HepG2 (cell line): ENCODE data around the gene ARIH2. TPM values are rescaled to one million over a fixed set of nuclear protein-coding genes. Genes with fewer than 3 reads are reported as not detected.

Experiments used
- FOXA3 ChIP-seq: IDR thresholded peaks from 2 replicates; pipeline ENCODE4 v1.6.1; 2016; ENCODE audit warnings: missing genetic modification reagents, missing compliant biosample characterization
- FOXK1 ChIP-seq: sonication (generic); formaldehyde crosslinking; IDR thresholded peaks from 2 replicates; pipeline ENCODE4 v1.4.0; 2020; ENCODE audit warnings: low read depth, missing genetic modification reagents, borderline replicate concordance
- KLF12 ChIP-seq: sonication (generic); formaldehyde crosslinking; IDR thresholded peaks from 2 replicates; pipeline ENCODE4 v1.4.0; 2020; ENCODE audit warnings: missing genetic modification reagents, borderline replicate concordance
- KMT2B ChIP-seq: IDR thresholded peaks from 2 replicates; pipeline ENCODE4 v1.6.1; 2016; ENCODE audit warnings: missing genetic modification reagents, missing compliant biosample characterization
- REXO4 ChIP-seq: sonication (generic); formaldehyde crosslinking; IDR thresholded peaks from 2 replicates; pipeline ENCODE4 v1.8.0; 2022; ENCODE audit warnings: missing genetic modification reagents, mild to moderate bottlenecking, borderline replicate concordance
- SNAPC2 ChIP-seq: sonication (generic); formaldehyde crosslinking; IDR thresholded peaks from 2 replicates; pipeline ENCODE4 v1.8.1; 2022; ENCODE audit warnings: mild to moderate bottlenecking, missing genetic modification reagents
- ZNF552 ChIP-seq: sonication (generic); formaldehyde crosslinking; IDR thresholded peaks from 2 replicates; pipeline ENCODE4 v1.9.0; 2022; ENCODE audit warnings: missing genetic modification reagents, mild to moderate bottlenecking, borderline replicate concordance
- ZNF558 ChIP-seq: sonication (generic); formaldehyde crosslinking; IDR thresholded peaks from 2 replicates; pipeline ENCODE4 v1.9.0; 2022; ENCODE audit warnings: mild to moderate bottlenecking, missing genetic modification reagents, borderline replicate concordance
- ZNF564 ChIP-seq: sonication (generic); formaldehyde crosslinking; IDR thresholded peaks from 2 replicates; pipeline ENCODE4 v1.8.1; 2023; ENCODE audit warnings: mild to moderate bottlenecking, missing genetic modification reagents
- ZNF737 ChIP-seq: sonication (generic); formaldehyde crosslinking; IDR thresholded peaks from 2 replicates; pipeline ENCODE4 v1.5.0; 2020; ENCODE audit warnings: missing genetic modification reagents, mild to moderate bottlenecking, borderline replicate concordance
- ZNF773 ChIP-seq: sonication (generic); formaldehyde crosslinking; IDR thresholded peaks from 2 replicates; pipeline ENCODE4 v1.4.0; 2020; ENCODE audit warnings: missing genetic modification reagents, borderline replicate concordance
- ZNF780A ChIP-seq: sonication (generic); formaldehyde crosslinking; IDR thresholded peaks from 2 replicates; pipeline ENCODE4 v1.8.0; 2022; ENCODE audit warnings: mild to moderate bottlenecking, missing genetic modification reagents, moderate library complexity
- ZSCAN21 ChIP-seq: sonication (generic); formaldehyde crosslinking; IDR thresholded peaks from 2 replicates; pipeline ENCODE4 v1.8.0; 2022; ENCODE audit warnings: mild to moderate bottlenecking, missing genetic modification reagents, moderate library complexity, borderline replicate concordance
- polyA plus RNA-seq, 8 experiments: library from polyadenylated mRNA; depleted of rRNA in 3 of 8; stranded (reverse) in 7 of 8; unstranded in 1 of 8; fragments of >200 nt; fragmentation: Illumina TruSeq in 4 of 8; extraction: Trizol in 4 of 8; gene quantifications; 2 replicates each; pipeline versions ENCODE4 v1.2.1 to v1.2.3, GENCODE V29; 2011 to 2016; ENCODE audit warnings: low read depth in 4 of 8, missing spikeins in 1 of 8, mixed read lengths in 1 of 8; ENCODE audit not compliant: insufficient read depth in 1 of 8
- total RNA-seq, 5 experiments: library from RNA; depleted of rRNA; stranded (reverse); fragments of >200 nt; fragmentation: Illumina TruSeq; extraction: Trizol; gene quantifications; 2 replicates each; pipeline ENCODE4 v1.2.3, GENCODE V29; 2016; ENCODE audit warnings: low read depth in 1 of 5
- TF ChIP-seq, protein P1 (sequence below): sonication (generic); formaldehyde crosslinking; IDR thresholded peaks from 2 replicates; pipeline ENCODE4 v1.5.1; 2020; ENCODE audit warnings: mild to moderate bottlenecking, missing genetic modification reagents
- TF ChIP-seq, protein P2 (sequence below): sonication (generic); formaldehyde crosslinking; IDR thresholded peaks from 2 replicates; pipeline ENCODE4 v1.4.0; 2020; ENCODE audit warnings: mild to moderate bottlenecking, missing genetic modification reagents
- TF ChIP-seq, protein P3 (sequence below): sonication (generic); formaldehyde crosslinking; IDR thresholded peaks from 2 replicates; pipeline ENCODE4 v1.4.0; 2020; ENCODE audit warnings: low read depth, mild to moderate bottlenecking, missing genetic modification reagents
- TF ChIP-seq, protein P4 (sequence below): sonication (generic); formaldehyde crosslinking; IDR thresholded peaks from 2 replicates; pipeline ENCODE4 v1.4.0; 2020; ENCODE audit warnings: mild to moderate bottlenecking, missing genetic modification reagents
- TF ChIP-seq, protein P5 (sequence below): sonication (generic); formaldehyde crosslinking; IDR thresholded peaks from 2 replicates; pipeline ENCODE4 v1.8.0; 2022; ENCODE audit warnings: missing genetic modification reagents, low read depth, mild to moderate bottlenecking, borderline replicate concordance

ARIH2 gene
- total and polyA plus RNA-seq, 2 of the 13 experiments (the other 11 are each of a cell fraction or from before 2014, with no cell fraction given), result 64.8 to 83.3 TPM

DNA sequence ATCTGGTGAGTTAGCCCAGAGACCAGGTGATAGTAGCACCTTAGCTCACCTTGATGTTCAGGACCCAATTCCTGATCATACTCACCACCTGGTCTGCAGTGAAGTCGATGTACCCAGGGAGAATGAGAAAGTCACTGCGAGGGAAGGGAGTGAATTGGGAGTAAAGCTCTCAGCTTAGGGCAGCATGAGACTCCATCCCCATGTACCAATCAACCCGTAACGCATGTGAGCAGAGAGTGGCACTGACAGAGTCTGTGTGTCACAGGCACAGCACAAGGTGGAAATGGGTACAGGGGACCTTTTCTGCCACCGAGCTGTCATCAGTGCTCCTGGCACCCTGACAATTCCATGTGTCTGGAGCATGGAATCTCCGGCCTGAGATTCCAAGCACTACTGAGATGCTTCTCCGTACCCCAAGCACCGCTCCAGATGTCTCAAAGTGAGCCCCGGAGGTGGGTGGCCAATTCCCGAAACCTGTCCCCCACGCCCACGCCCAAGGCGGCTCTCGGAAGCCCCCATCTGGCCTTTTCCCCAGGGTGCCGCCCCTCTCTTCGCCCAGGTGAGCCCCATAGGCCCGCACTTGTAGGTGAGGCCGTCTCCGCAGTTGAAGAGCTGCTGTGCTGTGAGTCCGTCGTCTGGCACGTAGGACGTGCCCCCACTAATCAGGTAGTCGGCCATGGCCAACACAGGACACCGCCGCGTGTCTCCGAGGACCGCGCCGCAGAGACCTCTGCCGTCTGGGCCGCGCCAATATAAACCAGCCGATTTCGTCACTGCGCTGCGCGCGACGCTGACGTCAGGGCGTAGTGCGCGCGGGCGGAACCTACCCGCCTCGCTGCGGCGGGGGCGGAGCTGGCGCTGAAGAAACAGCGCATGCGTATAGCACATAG, 110.3 kb downstream of the ARIH2 start, which contains the start of gene IMPDH2 (continued):
- TF ChIP-seq, protein P1, sequence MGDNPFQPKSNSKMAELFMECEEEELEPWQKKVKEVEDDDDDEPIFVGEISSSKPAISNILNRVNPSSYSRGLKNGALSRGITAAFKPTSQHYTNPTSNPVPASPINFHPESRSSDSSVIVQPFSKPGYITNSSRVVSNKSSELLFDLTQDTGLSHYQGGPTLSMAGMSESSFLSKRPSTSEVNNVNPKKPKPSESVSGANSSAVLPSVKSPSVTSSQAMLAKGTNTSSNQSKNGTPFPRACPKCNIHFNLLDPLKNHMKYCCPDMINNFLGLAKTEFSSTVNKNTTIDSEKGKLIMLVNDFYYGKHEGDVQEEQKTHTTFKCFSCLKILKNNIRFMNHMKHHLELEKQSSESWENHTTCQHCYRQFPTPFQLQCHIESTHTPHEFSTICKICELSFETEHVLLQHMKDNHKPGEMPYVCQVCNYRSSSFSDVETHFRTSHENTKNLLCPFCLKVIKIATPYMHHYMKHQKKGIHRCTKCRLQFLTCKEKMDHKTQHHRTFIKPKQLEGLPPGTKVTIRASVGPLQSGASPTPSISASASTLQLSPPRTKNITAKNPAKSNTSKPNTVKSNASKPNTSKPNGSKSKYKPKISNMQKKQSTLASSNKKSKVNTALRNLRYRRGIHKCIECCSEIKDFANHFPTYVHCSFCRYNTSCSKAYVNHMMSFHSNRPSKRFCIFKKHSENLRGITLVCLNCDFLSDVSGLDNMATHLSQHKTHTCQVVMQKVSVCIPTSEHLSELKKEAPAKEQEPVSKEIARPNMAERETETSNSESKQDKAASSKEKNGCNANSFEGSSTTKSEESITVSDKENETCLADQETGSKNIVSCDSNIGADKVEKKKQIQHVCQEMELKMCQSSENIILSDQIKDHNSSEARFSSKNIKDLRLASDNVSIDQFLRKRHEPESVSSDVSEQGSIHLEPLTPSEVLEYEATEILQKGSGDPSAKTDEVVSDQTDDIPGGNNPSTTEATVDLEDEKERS (CRISPR knock-in tag), result peak; percentile 78; the same call in 1 of the 2 replicates
- TF ChIP-seq ZNF552 (CRISPR knock-in tag) (0 out of 2 replicates have a peak, but pooled peaks have one; percentile 11), SNAPC2 (no peak), ZNF737 (no peak; the same call in 1 of the 2 replicates), ZNF773 (CRISPR knock-in tag) (peak; percentile 70; the same call in 1 of the 2 replicates), ZSCAN21 (peak; percentile 92; the same call in 1 of the 2 replicates), ZNF780A (CRISPR knock-in tag) (no peak; the same call in 1 of the 2 replicates), ZNF564 (CRISPR knock-in tag) (peak; percentile 61; the same call in 1 of the 2 replicates), ZNF558 (CRISPR knock-in tag) (no peak; the same call in 1 of the 2 replicates), FOXK1 (CRISPR knock-in tag) (peak; percentile 93), KLF12 (CRISPR knock-in tag) (peak; percentile 73; the same call in 1 of the 2 replicates), FOXA3 (peak; percentile 80), REXO4 (CRISPR knock-in tag) (no peak), KMT2B (peak; percentile 93)
- TF ChIP-seq, protein P2, sequence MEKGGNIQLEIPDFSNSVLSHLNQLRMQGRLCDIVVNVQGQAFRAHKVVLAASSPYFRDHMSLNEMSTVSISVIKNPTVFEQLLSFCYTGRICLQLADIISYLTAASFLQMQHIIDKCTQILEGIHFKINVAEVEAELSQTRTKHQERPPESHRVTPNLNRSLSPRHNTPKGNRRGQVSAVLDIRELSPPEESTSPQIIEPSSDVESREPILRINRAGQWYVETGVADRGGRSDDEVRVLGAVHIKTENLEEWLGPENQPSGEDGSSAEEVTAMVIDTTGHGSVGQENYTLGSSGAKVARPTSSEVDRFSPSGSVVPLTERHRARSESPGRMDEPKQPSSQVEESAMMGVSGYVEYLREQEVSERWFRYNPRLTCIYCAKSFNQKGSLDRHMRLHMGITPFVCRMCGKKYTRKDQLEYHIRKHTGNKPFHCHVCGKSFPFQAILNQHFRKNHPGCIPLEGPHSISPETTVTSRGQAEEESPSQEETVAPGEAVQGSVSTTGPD, result no peak
- TF ChIP-seq, protein P3, sequence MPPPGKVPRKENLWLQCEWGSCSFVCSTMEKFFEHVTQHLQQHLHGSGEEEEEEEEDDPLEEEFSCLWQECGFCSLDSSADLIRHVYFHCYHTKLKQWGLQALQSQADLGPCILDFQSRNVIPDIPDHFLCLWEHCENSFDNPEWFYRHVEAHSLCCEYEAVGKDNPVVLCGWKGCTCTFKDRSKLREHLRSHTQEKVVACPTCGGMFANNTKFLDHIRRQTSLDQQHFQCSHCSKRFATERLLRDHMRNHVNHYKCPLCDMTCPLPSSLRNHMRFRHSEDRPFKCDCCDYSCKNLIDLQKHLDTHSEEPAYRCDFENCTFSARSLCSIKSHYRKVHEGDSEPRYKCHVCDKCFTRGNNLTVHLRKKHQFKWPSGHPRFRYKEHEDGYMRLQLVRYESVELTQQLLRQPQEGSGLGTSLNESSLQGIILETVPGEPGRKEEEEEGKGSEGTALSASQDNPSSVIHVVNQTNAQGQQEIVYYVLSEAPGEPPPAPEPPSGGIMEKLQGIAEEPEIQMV (CRISPR knock-in tag), result peak; percentile 81; the same call in 1 of the 2 replicates
- TF ChIP-seq, protein P4, sequence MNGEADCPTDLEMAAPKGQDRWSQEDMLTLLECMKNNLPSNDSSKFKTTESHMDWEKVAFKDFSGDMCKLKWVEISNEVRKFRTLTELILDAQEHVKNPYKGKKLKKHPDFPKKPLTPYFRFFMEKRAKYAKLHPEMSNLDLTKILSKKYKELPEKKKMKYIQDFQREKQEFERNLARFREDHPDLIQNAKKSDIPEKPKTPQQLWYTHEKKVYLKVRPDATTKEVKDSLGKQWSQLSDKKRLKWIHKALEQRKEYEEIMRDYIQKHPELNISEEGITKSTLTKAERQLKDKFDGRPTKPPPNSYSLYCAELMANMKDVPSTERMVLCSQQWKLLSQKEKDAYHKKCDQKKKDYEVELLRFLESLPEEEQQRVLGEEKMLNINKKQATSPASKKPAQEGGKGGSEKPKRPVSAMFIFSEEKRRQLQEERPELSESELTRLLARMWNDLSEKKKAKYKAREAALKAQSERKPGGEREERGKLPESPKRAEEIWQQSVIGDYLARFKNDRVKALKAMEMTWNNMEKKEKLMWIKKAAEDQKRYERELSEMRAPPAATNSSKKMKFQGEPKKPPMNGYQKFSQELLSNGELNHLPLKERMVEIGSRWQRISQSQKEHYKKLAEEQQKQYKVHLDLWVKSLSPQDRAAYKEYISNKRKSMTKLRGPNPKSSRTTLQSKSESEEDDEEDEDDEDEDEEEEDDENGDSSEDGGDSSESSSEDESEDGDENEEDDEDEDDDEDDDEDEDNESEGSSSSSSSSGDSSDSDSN (CRISPR knock-in tag), result peak; percentile 77
- TF ChIP-seq, protein P5, sequence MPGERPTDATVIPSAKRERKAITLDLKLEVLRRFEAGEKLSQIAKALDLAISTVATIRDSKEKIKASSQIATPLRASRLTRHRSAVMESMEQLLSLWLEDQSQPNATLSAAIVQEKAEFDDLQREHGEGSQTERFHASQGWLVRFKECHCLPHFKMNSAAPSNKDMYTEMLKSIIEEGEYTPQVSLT, result no peak
